ENCODE data around the gene NFE2L1. TPM values are rescaled to one million over a fixed set of nuclear protein-coding genes. Genes with fewer than 3 reads are reported as not detected.
"Not testable (repeated sequence)": the region's sequence is repeated elsewhere in the genome, so short reads cannot be mapped to it uniquely, and the experiment has no call there.

The NFE2L1 gene
- total RNA-seq, 1 donor, result 165 TPM

GRCh38 chr17:48070195-48070594, 22.0 kb downstream of the NFE2L1 start:
- H3K4me3 ChIP-seq (ENCODE audit: insufficient read depth, low read length), result no peak overlapping the region
- H3K27ac ChIP-seq (ENCODE audit: low read depth, low read length), result peak overlapping the region; percentile 20
- peaks cover 5% of the 10 kb centered on the region for H3K79me2 ChIP-seq (ENCODE audit: insufficient read depth, low read length)
- H4K20me1 ChIP-seq (ENCODE audit: insufficient read depth, low read length), result no peaks in the 10 kb centered on the region
- H3K9me3 ChIP-seq (ENCODE audit: low read depth, low read length), result no peaks in the 10 kb centered on the region
- no peaks in the 10 kb centered on the region for H3K27me3 ChIP-seq (ENCODE audit: insufficient read depth, low read length)
- H3K4me2 ChIP-seq (ENCODE audit: insufficient read depth, low read length), result no peak overlapping the region
- DNase-seq (ENCODE audit: insufficient read length, low spot score, missing footprints), result no peak
- peaks cover 40% of the 10 kb centered on the region for H3K36me3 ChIP-seq (ENCODE audit: insufficient read depth, low read length)
- peaks cover 36% of the 10 kb centered on the region for H3K4me1 ChIP-seq (ENCODE audit: insufficient read depth, low read length)
- TF ChIP-seq, protein P1, sequence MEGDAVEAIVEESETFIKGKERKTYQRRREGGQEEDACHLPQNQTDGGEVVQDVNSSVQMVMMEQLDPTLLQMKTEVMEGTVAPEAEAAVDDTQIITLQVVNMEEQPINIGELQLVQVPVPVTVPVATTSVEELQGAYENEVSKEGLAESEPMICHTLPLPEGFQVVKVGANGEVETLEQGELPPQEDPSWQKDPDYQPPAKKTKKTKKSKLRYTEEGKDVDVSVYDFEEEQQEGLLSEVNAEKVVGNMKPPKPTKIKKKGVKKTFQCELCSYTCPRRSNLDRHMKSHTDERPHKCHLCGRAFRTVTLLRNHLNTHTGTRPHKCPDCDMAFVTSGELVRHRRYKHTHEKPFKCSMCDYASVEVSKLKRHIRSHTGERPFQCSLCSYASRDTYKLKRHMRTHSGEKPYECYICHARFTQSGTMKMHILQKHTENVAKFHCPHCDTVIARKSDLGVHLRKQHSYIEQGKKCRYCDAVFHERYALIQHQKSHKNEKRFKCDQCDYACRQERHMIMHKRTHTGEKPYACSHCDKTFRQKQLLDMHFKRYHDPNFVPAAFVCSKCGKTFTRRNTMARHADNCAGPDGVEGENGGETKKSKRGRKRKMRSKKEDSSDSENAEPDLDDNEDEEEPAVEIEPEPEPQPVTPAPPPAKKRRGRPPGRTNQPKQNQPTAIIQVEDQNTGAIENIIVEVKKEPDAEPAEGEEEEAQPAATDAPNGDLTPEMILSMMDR (IDR thresholded peaks at IDR 0.05; ENCODE audit: extremely low read depth, low read depth, low read length), result no peak
- no peak overlapping the region for H2AFZ ChIP-seq (ENCODE audit: low read length)

DNA sequence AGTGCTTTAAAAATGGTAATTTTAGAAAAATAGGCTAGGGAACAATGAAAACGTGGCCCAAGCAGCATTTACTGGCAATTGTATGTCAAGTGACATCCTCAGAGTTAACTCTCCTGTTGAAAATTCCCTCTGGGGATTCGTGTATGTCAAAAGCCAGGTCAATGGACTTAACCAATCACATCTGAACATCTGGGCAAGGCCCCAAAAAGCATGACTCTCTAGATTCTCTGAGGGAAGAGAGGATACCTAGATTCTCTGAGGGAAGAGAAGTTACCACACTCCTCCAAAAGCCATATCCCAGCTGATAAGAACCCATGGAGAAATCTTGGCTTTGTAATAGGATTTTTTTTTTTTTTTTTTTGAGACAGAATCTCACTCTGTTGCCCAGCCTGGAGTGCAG, 23.5 kb downstream of the NFE2L1 start:
- Histone ChIP-seq H3K79me2 (ENCODE audit: insufficient read depth, low read length) (peaks cover 10% of the 10 kb centered on the region), H3K27ac (ENCODE audit: low read depth, low read length) (no peak overlapping the region), H4K20me1 (ENCODE audit: insufficient read depth, low read length) (no peaks in the 10 kb centered on the region), H2AFZ (ENCODE audit: low read length) (no peak overlapping the region), H3K4me3 (ENCODE audit: insufficient read depth, low read length) (no peak overlapping the region), H3K36me3 (ENCODE audit: insufficient read depth, low read length) (peaks cover 54% of the 10 kb centered on the region), H3K4me2 (ENCODE audit: insufficient read depth, low read length) (no peak overlapping the region), H3K27me3 (ENCODE audit: insufficient read depth, low read length) (no peaks in the 10 kb centered on the region), H3K9me3 (ENCODE audit: low read depth, low read length) (no peaks in the 10 kb centered on the region), H3K4me1 (ENCODE audit: insufficient read depth, low read length) (peaks cover 36% of the 10 kb centered on the region)
- DNase-seq (ENCODE audit: insufficient read length, low spot score, missing footprints), result no peak
- TF ChIP-seq, protein P1 (IDR thresholded peaks at IDR 0.05; ENCODE audit: extremely low read depth, low read depth, low read length), result no peak

GRCh38 chr17:48072811-48073210, 24.7 kb downstream of the NFE2L1 start:
- not testable (repeated sequence) for H2AFZ ChIP-seq (ENCODE audit: low read length); DNase-seq (ENCODE audit: insufficient read length, low spot score, missing footprints); H3K4me2 ChIP-seq (ENCODE audit: insufficient read depth, low read length); H3K9me3 ChIP-seq (ENCODE audit: low read depth, low read length); H4K20me1 ChIP-seq (ENCODE audit: insufficient read depth, low read length); H3K27me3 ChIP-seq (ENCODE audit: insufficient read depth, low read length); H3K4me3 ChIP-seq (ENCODE audit: insufficient read depth, low read length)
- peaks cover 35% of the 10 kb centered on the region for H3K4me1 ChIP-seq (ENCODE audit: insufficient read depth, low read length)
- peaks cover 48% of the 10 kb centered on the region for H3K36me3 ChIP-seq (ENCODE audit: insufficient read depth, low read length)
- peak overlapping the region; percentile 46 for H3K27ac ChIP-seq (ENCODE audit: low read depth, low read length)
- H3K79me2 ChIP-seq (ENCODE audit: insufficient read depth, low read length), result peaks cover 19% of the 10 kb centered on the region

DNA sequence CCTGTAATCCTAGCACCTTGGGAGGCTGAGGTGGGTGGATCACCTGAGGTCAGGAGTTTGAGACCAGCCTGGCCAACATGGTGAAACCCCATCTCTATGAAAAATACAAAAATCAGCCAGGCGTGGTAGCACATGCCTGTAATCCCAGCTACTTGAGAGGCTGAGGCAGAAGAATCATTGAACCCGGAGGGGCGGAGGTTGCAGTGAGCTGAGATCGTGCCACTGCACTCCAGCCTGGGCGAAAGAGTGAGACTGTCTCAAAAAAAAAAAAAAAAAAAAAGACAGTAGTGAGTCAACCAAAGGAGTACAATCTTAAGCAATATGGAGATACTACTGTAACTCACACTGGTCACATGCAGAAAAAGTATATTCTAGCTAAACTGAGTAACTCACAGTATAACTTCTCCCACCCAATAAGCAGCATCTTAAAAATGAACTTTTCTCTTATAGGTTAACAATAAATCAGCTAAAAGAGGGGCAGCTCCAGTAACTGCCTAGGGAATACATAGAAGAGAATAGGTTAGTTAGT, 25.5 kb downstream of the NFE2L1 start:
- not testable (repeated sequence) for DNase-seq (ENCODE audit: insufficient read length, low spot score, missing footprints); H3K27me3 ChIP-seq (ENCODE audit: insufficient read depth, low read length); H3K4me2 ChIP-seq (ENCODE audit: insufficient read depth, low read length); H4K20me1 ChIP-seq (ENCODE audit: insufficient read depth, low read length); H3K9me3 ChIP-seq (ENCODE audit: low read depth, low read length); H2AFZ ChIP-seq (ENCODE audit: low read length); H3K4me3 ChIP-seq (ENCODE audit: insufficient read depth, low read length)
- Histone ChIP-seq H3K36me3 (ENCODE audit: insufficient read depth, low read length) (peaks cover 47% of the 10 kb centered on the region), H3K79me2 (ENCODE audit: insufficient read depth, low read length) (peaks cover 25% of the 10 kb centered on the region), H3K4me1 (ENCODE audit: insufficient read depth, low read length) (peaks cover 28% of the 10 kb centered on the region), H3K27ac (ENCODE audit: low read depth, low read length) (peak overlapping the region; percentile 46)

DNA sequence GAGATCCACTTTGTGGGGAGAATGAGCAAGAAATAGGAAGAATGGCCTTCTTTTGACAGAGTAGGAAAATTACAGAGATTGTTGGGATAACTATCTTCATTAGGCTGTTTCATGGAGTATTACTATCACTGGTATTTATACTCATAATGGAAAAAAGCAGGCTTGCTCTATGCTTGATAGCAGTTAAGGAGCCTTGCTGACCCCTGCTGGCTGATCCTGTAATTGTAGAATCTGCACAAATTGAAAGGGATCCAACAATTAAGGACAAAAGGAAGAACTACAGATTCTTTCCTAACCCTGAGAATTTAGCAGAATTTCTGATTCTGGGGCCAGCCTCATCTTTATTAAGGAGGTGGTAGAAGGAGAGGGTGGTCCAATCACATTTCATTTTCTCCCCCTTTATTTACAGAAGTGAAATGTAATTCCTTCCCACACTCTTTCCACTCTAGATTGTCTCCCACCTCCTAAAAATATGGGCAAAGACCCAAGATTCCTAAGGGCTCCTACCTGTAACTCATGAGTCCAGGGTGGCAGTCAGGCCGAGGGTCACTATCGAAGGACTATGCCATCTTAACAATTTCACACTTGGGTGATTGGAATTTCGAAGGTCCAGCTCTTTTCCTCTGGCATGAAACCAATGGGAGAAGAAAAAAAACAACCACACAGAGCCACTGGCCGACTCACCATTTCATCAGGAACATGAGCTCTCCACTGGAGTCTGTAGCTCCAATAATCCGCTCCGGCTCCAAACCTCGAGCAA, 26.3 kb downstream of the NFE2L1 start:
- Histone ChIP-seq H3K9me3 (ENCODE audit: low read depth, low read length) (no peaks in the 10 kb centered on the region), H3K36me3 (ENCODE audit: insufficient read depth, low read length) (peaks cover 46% of the 10 kb centered on the region), H2AFZ (ENCODE audit: low read length) (no peak overlapping the region), H3K4me2 (ENCODE audit: insufficient read depth, low read length) (no peak overlapping the region), H3K27ac (ENCODE audit: low read depth, low read length) (peak overlapping the region; percentile 57), H3K79me2 (ENCODE audit: insufficient read depth, low read length) (peaks cover 33% of the 10 kb centered on the region), H3K4me3 (ENCODE audit: insufficient read depth, low read length) (no peak overlapping the region), H4K20me1 (ENCODE audit: insufficient read depth, low read length) (no peaks in the 10 kb centered on the region), H3K27me3 (ENCODE audit: insufficient read depth, low read length) (no peaks in the 10 kb centered on the region), H3K4me1 (ENCODE audit: insufficient read depth, low read length) (peaks cover 20% of the 10 kb centered on the region)
- DNase-seq (ENCODE audit: insufficient read length, low spot score, missing footprints), result peak; percentile 77
- TF ChIP-seq, protein P1 (IDR thresholded peaks at IDR 0.05; ENCODE audit: extremely low read depth, low read depth, low read length), result peak; percentile 82

DNA sequence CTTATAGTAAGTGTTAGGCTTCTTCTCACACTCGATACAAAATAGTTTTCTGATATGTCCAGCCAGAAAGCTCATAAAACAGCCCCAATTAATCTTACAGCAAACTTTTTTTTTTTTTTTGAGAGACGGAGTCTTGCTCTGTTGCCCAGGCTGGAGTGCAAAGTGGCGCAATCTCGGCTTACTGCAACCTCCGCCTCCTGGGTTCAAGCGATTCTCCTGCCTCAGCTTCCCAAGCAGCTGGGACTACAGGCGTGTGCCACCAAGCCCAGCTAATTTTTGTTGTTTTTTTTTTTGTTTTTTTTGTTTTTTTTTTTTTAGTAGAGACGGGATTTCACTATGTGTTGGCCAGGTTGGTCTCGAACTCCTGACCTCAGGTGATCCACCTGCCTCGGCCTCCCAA, 29.0 kb downstream of the NFE2L1 start:
- not testable (repeated sequence) for H3K27ac ChIP-seq (ENCODE audit: low read depth, low read length); H3K9me3 ChIP-seq (ENCODE audit: low read depth, low read length); H2AFZ ChIP-seq (ENCODE audit: low read length); H3K4me2 ChIP-seq (ENCODE audit: insufficient read depth, low read length); DNase-seq (ENCODE audit: insufficient read length, low spot score, missing footprints); H3K4me3 ChIP-seq (ENCODE audit: insufficient read depth, low read length); H3K27me3 ChIP-seq (ENCODE audit: insufficient read depth, low read length)
- peaks cover 30% of the 10 kb centered on the region for H3K36me3 ChIP-seq (ENCODE audit: insufficient read depth, low read length)
- H4K20me1 ChIP-seq (ENCODE audit: insufficient read depth, low read length), result peaks cover 11% of the 10 kb centered on the region
- H3K79me2 ChIP-seq (ENCODE audit: insufficient read depth, low read length), result peaks cover 55% of the 10 kb centered on the region
- H3K4me1 ChIP-seq (ENCODE audit: insufficient read depth, low read length), result peaks cover 13% of the 10 kb centered on the region
